H1 (cell line): ENCODE measurements around the gene LY6G5B. TPM values are rescaled to one million over a fixed set of nuclear protein-coding genes. Genes with fewer than 3 reads are reported as not detected.

Experiments used
- BCL11A ChIP-seq, 2 experiments: IDR thresholded peaks; one replicate each; pipeline ENCODE4 v1.6.1; 2011; ENCODE audit warnings: low read depth in 2 of 2, low read length in 2 of 2, mild to moderate bottlenecking in 2 of 2
- BRCA1 ChIP-seq: IDR thresholded peaks from 2 replicates; pipeline ENCODE4 v1.6.1; 2012; ENCODE audit warnings: low read depth, low read length, improper control_type of control experiment
- CBX8 ChIP-seq: fragments of 300-800, 300-1000 bp; sonication (generic); IDR thresholded peaks from 2 replicates; pipeline ENCODE4 v1.7.1; 2016; ENCODE audit warnings: low read depth, low read length, borderline replicate concordance
- EGR1 ChIP-seq: IDR thresholded peaks from 2 replicates; pipeline ENCODE4 v1.6.1; 2011; ENCODE audit warnings: low read depth, low read length, borderline replicate concordance
- EP300 ChIP-seq, 2 experiments: IDR thresholded peaks; 1 replicate in 1 of 2; 2 replicates in 1 of 2; pipeline ENCODE4 v1.6.1; 2011 to 2012; ENCODE audit warnings: low read depth in 2 of 2, low read length in 2 of 2, mild to moderate bottlenecking in 2 of 2, borderline replicate concordance in 1 of 2, inconsistent platforms in 1 of 2, moderate library complexity in 1 of 2
- EZH2 ChIP-seq: fragments of 200-600 bp; sonication (generic); IDR thresholded peaks from 2 replicates; pipeline ENCODE4 v1.7.1; 2012; ENCODE audit warnings: low read depth, mild to moderate bottlenecking, moderate library complexity, low read length, inconsistent platforms; ENCODE audit not compliant: severe bottlenecking
- GABPA ChIP-seq: IDR thresholded peaks from 2 replicates; pipeline ENCODE4 v1.6.1; 2011; ENCODE audit warnings: mild to moderate bottlenecking, low read length, moderate library complexity, borderline replicate concordance; ENCODE audit not compliant: insufficient read depth
- JUND ChIP-seq: IDR thresholded peaks from 2 replicates; pipeline ENCODE4 v1.6.1; 2011; ENCODE audit warnings: mild to moderate bottlenecking, improper control_type of control experiment, low read length
- KDM5A ChIP-seq: fragments of 200-600 bp; IDR thresholded peaks from 2 replicates; pipeline ENCODE4 v1.7.1; 2012; ENCODE audit warnings: mild to moderate bottlenecking, low read length, inconsistent platforms, mixed read lengths
- NRF1 ChIP-seq: IDR thresholded peaks from 2 replicates; pipeline ENCODE4 v1.6.1; 2011; ENCODE audit warnings: mild to moderate bottlenecking, low read depth, low read length, improper control_type of control experiment
- POLR2AphosphoS5 ChIP-seq: IDR thresholded peaks from 2 replicates; pipeline ENCODE4 v1.6.1; 2011; ENCODE audit warnings: low read depth, low read length
- SIRT6 ChIP-seq: IDR thresholded peaks from one replicate; pipeline ENCODE4 v1.7.1; 2012; ENCODE audit warnings: low read length, inconsistent platforms
- SUZ12 ChIP-seq: fragments of 200-600 bp; sonication (generic); IDR thresholded peaks from 2 replicates; pipeline ENCODE4 v1.6.1; 2012; ENCODE audit warnings: mild to moderate bottlenecking, inconsistent platforms, low read length, moderate library complexity, mixed read lengths
- TAF1 ChIP-seq: IDR thresholded peaks from 2 replicates; pipeline ENCODE4 v1.6.1; 2011; ENCODE audit warnings: mild to moderate bottlenecking, low read depth, low read length
- ZNF274 ChIP-seq: IDR thresholded peaks from 2 replicates; pipeline ENCODE4 v1.7.0; 2012; ENCODE audit warnings: low read length, borderline replicate concordance; ENCODE audit errors: extremely low read depth
- polyA plus RNA-seq, 7 experiments: library from polyadenylated mRNA; depleted of rRNA in 3 of 7; stranded (reverse) in 5 of 7; unstranded in 2 of 7; fragments of >200 nt in 5 of 7; fragments of 200-250 nt in 2 of 7; gene quantifications; 1 replicate in 5 of 7; 2 replicates in 1 of 7; 4 replicates in 1 of 7; pipeline versions ENCODE4 v1.2.1 to v1.2.3, GENCODE V29; 2011 to 2013; ENCODE audit warnings: missing spikeins in 2 of 7, mixed read lengths in 2 of 7
- total RNA-seq: library from RNA; stranded (reverse); fragmentation: NEBNext Ultra II Directional; extraction: Animal tissue kit (Norgen Biotek cat#: 25700); gene quantifications from 2 replicates; pipeline ENCODE4 v1.2.1, GENCODE V29; 2021
- TF ChIP-seq, protein P1 (sequence below): IDR thresholded peaks from 2 replicates; pipeline ENCODE4 v1.6.1; 2012; ENCODE audit warnings: inconsistent platforms
- TF ChIP-seq, protein P2 (sequence below): IDR thresholded peaks from 2 replicates; pipeline ENCODE4 v1.6.1; 2012; ENCODE audit warnings: inconsistent platforms
- TF ChIP-seq, protein P3 (sequence below): IDR thresholded peaks from 2 replicates; pipeline ENCODE4 v1.6.1; 2011; ENCODE audit warnings: low read depth, mild to moderate bottlenecking, low read length; ENCODE audit not compliant: insufficient read depth
- TF ChIP-seq, protein P4 (sequence below), 3 experiments: IDR thresholded peaks; 1 replicate in 2 of 3; 2 replicates in 1 of 3; pipeline versions ENCODE4 v1.5.1 to v1.6.1; 2011; ENCODE audit warnings: low read length in 3 of 3, mild to moderate bottlenecking in 3 of 3, inconsistent platforms in 2 of 3, low read depth in 1 of 3, moderate library complexity in 1 of 3; ENCODE audit not compliant: insufficient read depth in 1 of 3; ENCODE audit errors: control extremely low read depth in 1 of 3

Gene LY6G5B
- total and polyA plus RNA-seq, 2 of the 8 experiments (the other 6 are each of a cell fraction or from before 2014, with no cell fraction given): 10.6 to 12.6 TPM

DNA sequence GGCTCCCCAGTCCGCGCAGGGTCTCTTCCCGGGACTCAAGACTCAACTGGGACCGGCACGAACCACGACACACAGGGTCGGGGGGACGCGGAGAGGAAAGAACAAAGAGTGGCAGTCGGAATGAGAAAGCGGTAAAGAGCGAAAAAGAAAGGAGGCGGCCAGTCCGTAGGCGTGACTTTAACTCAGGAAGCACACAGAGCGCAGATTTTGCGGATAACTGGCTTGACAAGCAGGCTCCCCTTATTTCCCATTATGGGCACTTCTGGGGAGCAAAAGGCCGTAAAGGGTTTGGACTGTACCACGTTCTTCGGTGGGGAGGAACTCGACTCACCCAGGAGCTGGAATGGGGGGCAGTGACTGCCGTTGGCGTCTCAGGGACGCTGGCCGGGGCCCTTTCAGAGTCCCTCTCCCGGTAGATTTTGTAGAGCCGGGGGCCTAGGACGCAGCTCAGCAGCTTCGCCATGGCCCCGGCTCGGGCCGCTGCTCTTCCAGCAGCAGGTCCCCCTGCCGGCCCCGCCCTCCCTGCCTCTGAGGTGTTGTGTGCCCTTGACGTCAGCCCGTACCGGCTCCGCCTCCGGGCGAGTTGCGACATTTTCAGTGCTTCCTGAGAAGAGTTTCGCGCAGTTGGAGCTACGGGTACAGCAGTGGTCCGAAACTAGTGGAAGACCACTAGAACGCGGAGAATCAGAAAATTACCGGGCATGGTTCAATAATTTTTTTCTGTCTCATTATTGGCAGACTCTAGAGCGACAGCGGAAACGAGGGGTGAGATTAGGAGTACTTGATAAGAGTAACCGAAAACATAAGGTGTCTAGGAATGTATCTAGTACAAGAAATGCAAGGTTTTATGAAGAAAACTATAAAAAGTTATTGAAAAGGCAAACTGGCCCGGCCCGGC, 33.3 kb downstream of the LY6G5B start, which contains the start of gene ABHD16A (continued):
- no peak for TF ChIP-seq BCL11A (IDR thresholded peaks at IDR 0.05; ENCODE audit: low read depth in 2 of 2, low read length in 2 of 2)
- no peak for TF ChIP-seq GABPA
- TF ChIP-seq, protein P1, sequence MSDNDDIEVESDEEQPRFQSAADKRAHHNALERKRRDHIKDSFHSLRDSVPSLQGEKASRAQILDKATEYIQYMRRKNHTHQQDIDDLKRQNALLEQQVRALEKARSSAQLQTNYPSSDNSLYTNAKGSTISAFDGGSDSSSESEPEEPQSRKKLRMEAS: no peak; the same call in 1 of the 2 replicates
- peak; percentile 69 for TF ChIP-seq TAF1
- 0 out of 2 replicates have a peak, but pooled peaks have one; percentile 19 for TF ChIP-seq KDM5A
- no peak for TF ChIP-seq ZNF274
- no peak for TF ChIP-seq SIRT6
- TF ChIP-seq EP300 (IDR thresholded peaks at IDR 0.05; ENCODE audit: borderline replicate concordance in 1 of 2, low read depth in 2 of 2, low read length in 2 of 2): peak; percentile 23 to 88
- no peak for TF ChIP-seq EZH2
- no peak for TF ChIP-seq SUZ12
- no peak for TF ChIP-seq EGR1
- TF ChIP-seq BRCA1: no peak
- TF ChIP-seq, protein P2, sequence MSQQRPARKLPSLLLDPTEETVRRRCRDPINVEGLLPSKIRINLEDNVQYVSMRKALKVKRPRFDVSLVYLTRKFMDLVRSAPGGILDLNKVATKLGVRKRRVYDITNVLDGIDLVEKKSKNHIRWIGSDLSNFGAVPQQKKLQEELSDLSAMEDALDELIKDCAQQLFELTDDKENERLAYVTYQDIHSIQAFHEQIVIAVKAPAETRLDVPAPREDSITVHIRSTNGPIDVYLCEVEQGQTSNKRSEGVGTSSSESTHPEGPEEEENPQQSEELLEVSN: no peak
- TF ChIP-seq CBX8: no peak
- TF ChIP-seq POLR2AphosphoS5: no peak
- TF ChIP-seq, protein P3, sequence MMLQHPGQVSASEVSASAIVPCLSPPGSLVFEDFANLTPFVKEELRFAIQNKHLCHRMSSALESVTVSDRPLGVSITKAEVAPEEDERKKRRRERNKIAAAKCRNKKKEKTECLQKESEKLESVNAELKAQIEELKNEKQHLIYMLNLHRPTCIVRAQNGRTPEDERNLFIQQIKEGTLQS: no peak
- TF ChIP-seq NRF1: no peak
- peak; percentile 83; the same call in 1 of the 2 replicates for TF ChIP-seq JUND
- TF ChIP-seq, protein P4, sequence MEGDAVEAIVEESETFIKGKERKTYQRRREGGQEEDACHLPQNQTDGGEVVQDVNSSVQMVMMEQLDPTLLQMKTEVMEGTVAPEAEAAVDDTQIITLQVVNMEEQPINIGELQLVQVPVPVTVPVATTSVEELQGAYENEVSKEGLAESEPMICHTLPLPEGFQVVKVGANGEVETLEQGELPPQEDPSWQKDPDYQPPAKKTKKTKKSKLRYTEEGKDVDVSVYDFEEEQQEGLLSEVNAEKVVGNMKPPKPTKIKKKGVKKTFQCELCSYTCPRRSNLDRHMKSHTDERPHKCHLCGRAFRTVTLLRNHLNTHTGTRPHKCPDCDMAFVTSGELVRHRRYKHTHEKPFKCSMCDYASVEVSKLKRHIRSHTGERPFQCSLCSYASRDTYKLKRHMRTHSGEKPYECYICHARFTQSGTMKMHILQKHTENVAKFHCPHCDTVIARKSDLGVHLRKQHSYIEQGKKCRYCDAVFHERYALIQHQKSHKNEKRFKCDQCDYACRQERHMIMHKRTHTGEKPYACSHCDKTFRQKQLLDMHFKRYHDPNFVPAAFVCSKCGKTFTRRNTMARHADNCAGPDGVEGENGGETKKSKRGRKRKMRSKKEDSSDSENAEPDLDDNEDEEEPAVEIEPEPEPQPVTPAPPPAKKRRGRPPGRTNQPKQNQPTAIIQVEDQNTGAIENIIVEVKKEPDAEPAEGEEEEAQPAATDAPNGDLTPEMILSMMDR (IDR thresholded peaks at IDR 0.05; ENCODE audit: control extremely low read depth in 1 of 3, insufficient read depth in 1 of 3, low read depth in 1 of 3, low read length in 3 of 3): no peak
